Neuronal stem cell (in vitro differentiated cells): ENCODE measurements around the gene HAT1.
"Not testable (repeated sequence)": the region's sequence is repeated elsewhere in the genome, so short reads cannot be mapped to it uniquely, and the experiment has no call there.

Source experiments
- DNase-seq: peaks from one replicate; pipeline ENCODE4 v3.0.0-alpha.2; 2013; ENCODE audit warnings: low spot score
- H2AFZ ChIP-seq: one replicate; pipeline ENCODE4 v1.6.1; 2013; ENCODE audit warnings: mild to moderate bottlenecking, low read length, inconsistent platforms
- H2AK5ac ChIP-seq: 2 replicates; pipeline ENCODE4 v1.6.1; 2013; ENCODE audit warnings: low read depth, mild to moderate bottlenecking, inconsistent platforms, low read length, moderate library complexity, mixed read lengths
- H2BK120ac ChIP-seq: 2 replicates; pipeline ENCODE4 v1.6.1; 2013; ENCODE audit warnings: low read depth, mild to moderate bottlenecking, inconsistent platforms, low read length, moderate library complexity, mixed read lengths
- H2BK12ac ChIP-seq: one replicate; pipeline ENCODE4 v1.6.1; 2013; ENCODE audit warnings: low read length, inconsistent platforms
- H2BK15ac ChIP-seq: 2 replicates; pipeline ENCODE4 v1.6.1; 2013; ENCODE audit warnings: mild to moderate bottlenecking, low read length, inconsistent platforms, mixed read lengths
- H2BK5ac ChIP-seq: one replicate; pipeline ENCODE4 v1.6.1; 2013; ENCODE audit warnings: inconsistent platforms, mild to moderate bottlenecking, low read length, moderate library complexity
- H3K14ac ChIP-seq: one replicate; pipeline ENCODE4 v1.6.1; 2013; ENCODE audit warnings: low read length, inconsistent platforms
- H3K18ac ChIP-seq: 2 replicates; pipeline ENCODE4 v1.6.1; 2013; ENCODE audit warnings: low read length, inconsistent platforms
- H3K23ac ChIP-seq: 2 replicates; pipeline ENCODE4 v1.6.1; 2013; ENCODE audit warnings: low read depth, mild to moderate bottlenecking, mixed read lengths, low read length, inconsistent platforms; ENCODE audit not compliant: poor library complexity
- H3K27ac ChIP-seq: replicated peaks from 3 replicates; pipeline ENCODE4 v1.5.1; 2013; ENCODE audit warnings: low read length, inconsistent platforms
- H3K27me3 ChIP-seq, 3 experiments: 2 replicates each; pipeline ENCODE4 v1.6.1; 2013; ENCODE audit warnings: low read length in 3 of 3, mild to moderate bottlenecking in 2 of 3, inconsistent platforms in 1 of 3, low read depth in 1 of 3, mixed read lengths in 1 of 3, moderate library complexity in 1 of 3; ENCODE audit not compliant: control insufficient read depth in 3 of 3, insufficient read depth in 3 of 3
- H3K36me3 ChIP-seq, 2 donors: replicated peaks in 1 of 2; 2 replicates each; pipeline ENCODE4 v1.6.1; 2013; ENCODE audit warnings: low read length in 2 of 2; ENCODE audit not compliant: control insufficient read depth in 2 of 2, insufficient read depth in 2 of 2
- H3K4ac ChIP-seq: 2 replicates; pipeline ENCODE4 v1.6.1; 2013; ENCODE audit warnings: inconsistent platforms, mild to moderate bottlenecking, low read length, moderate library complexity
- H3K4me1 ChIP-seq, 2 donors: 1 replicate in 1 of 2; 2 replicates in 1 of 2; pipeline ENCODE4 v1.6.1; 2013; ENCODE audit warnings: low read length in 2 of 2, low read depth in 1 of 2; ENCODE audit not compliant: control insufficient read depth in 2 of 2, insufficient read depth in 1 of 2
- H3K4me2 ChIP-seq: one replicate; pipeline ENCODE4 v1.6.1; 2013; ENCODE audit warnings: mild to moderate bottlenecking, low read length, inconsistent platforms; ENCODE audit not compliant: insufficient read depth, poor library complexity, severe bottlenecking
- H3K4me3 ChIP-seq, 2 donors: 2 replicates each; pipeline ENCODE4 v1.5.1; 2013; ENCODE audit warnings: low read length in 2 of 2, mild to moderate bottlenecking in 2 of 2, inconsistent platforms in 1 of 2, moderate library complexity in 1 of 2
- H3K79me1 ChIP-seq: one replicate; pipeline ENCODE4 v1.6.1; 2013; ENCODE audit warnings: low read depth, mild to moderate bottlenecking, inconsistent platforms, low read length, moderate library complexity
- H3K9ac ChIP-seq: one replicate; pipeline ENCODE4 v1.6.1; 2013; ENCODE audit warnings: mild to moderate bottlenecking, low read depth, low read length, inconsistent platforms; ENCODE audit not compliant: poor library complexity
- H3K9me3 ChIP-seq, 2 donors: replicated peaks in 1 of 2; 2 replicates each; pipeline versions ENCODE3 to v1.6.1; 2013; ENCODE audit warnings: low read length in 2 of 2, mild to moderate bottlenecking in 2 of 2, inconsistent platforms in 1 of 2, low read depth in 1 of 2, mixed read lengths in 1 of 2, moderate library complexity in 1 of 2; ENCODE audit not compliant: control insufficient read depth in 2 of 2, insufficient read depth in 1 of 2
- H4K8ac ChIP-seq: one replicate; pipeline ENCODE4 v1.6.1; 2013; ENCODE audit warnings: low read depth, mild to moderate bottlenecking, inconsistent platforms, low read length, moderate library complexity
- H4K91ac ChIP-seq: one replicate; pipeline ENCODE4 v1.6.1; 2013; ENCODE audit warnings: low read length, low read depth, mild to moderate bottlenecking, inconsistent platforms; ENCODE audit not compliant: poor library complexity
- WGBS, 2 donors: extraction: QIAGEN DNeasy Blood & Tissue Kit; methylation state at CpG; one replicate each; pipeline ENCODE4 v1.1.7; 2013; ENCODE audit warnings: missing lambda C conversion rate in 2 of 2, mixed read lengths in 1 of 2; ENCODE audit not compliant: insufficient read length in 2 of 2, insufficient replicate concordance in 1 of 2; ENCODE audit errors: extremely low coverage in 2 of 2; 5-methylcytosine and 5-hydroxymethylcytosine counted together

Gene HAT1

GRCh38 chr2:171972329-171972982, 50.2 kb downstream of the HAT1 start:
- H2BK5ac ChIP-seq = no peak overlapping the region
- H3K23ac ChIP-seq = peak overlapping the region; percentile 20
- no peak overlapping the region for H2BK15ac ChIP-seq
- H3K4me2 ChIP-seq = no peak overlapping the region
- H2BK120ac ChIP-seq = no peak overlapping the region
- H2AK5ac ChIP-seq = no peak overlapping the region
- H3K18ac ChIP-seq = no peak overlapping the region
- no peak overlapping the region for H2AFZ ChIP-seq
- no peak for DNase-seq
- H3K79me1 ChIP-seq = no peaks in the 10 kb centered on the region
- H3K4ac ChIP-seq = no peak overlapping the region
- no peak overlapping the region for H3K14ac ChIP-seq
- H3K27me3 ChIP-seq = no peaks in the 10 kb centered on the region
- H3K9me3 ChIP-seq = no peaks in the 10 kb centered on the region
- no peak overlapping the region for H3K4me3 ChIP-seq
- H3K9ac ChIP-seq = no peak overlapping the region
- H3K27ac ChIP-seq = no peak overlapping the region
- no peak overlapping the region for H4K91ac ChIP-seq
- H2BK12ac ChIP-seq = no peak overlapping the region
- no CpG with 5 or more reads among the region's 2 CpGs for WGBS, 2 donors
- H3K36me3 ChIP-seq = peaks cover 3 to 82% of the 10 kb centered on the region in 2 donors
- H3K4me1 ChIP-seq = peaks cover 0 to 2% of the 10 kb centered on the region in 2 donors
- no peak overlapping the region for H4K8ac ChIP-seq

GRCh38 chr2:171979103-171979502, 56.8 kb downstream of the HAT1 start:
- Histone ChIP-seq H3K4ac (no peak overlapping the region), H4K8ac (no peak overlapping the region), H3K4me1 (no peaks in the 10 kb centered on the region), H2BK15ac (no peak overlapping the region), H4K91ac (no peak overlapping the region), H2BK120ac (no peak overlapping the region), H3K36me3 (peaks cover 2 to 89% of the 10 kb centered on the region in 2 donors), H3K14ac (no peak overlapping the region), H2AK5ac (no peak overlapping the region), H3K4me2 (no peak overlapping the region), H3K23ac (no peak overlapping the region), H3K27ac (no peak overlapping the region), H3K18ac (no peak overlapping the region), H3K9ac (no peak overlapping the region), H3K27me3 (no peaks in the 10 kb centered on the region), H2AFZ (no peak overlapping the region), H3K79me1 (no peaks in the 10 kb centered on the region), H3K4me3 (no peak overlapping the region), H2BK12ac (no peak overlapping the region), H3K9me3 (no peaks in the 10 kb centered on the region), H2BK5ac (no peak overlapping the region)
- DNase-seq = no peak
- WGBS, 2 donors = no CpG with 5 or more reads among the region's 4 CpGs

- H4K8ac ChIP-seq, DNase-seq, H4K91ac ChIP-seq, H3K18ac ChIP-seq, H2BK12ac ChIP-seq, H3K9ac ChIP-seq, H3K4me2 ChIP-seq, H3K9me3 ChIP-seq, H2BK120ac ChIP-seq, H3K79me1 ChIP-seq, H3K4me1 ChIP-seq, H2AFZ ChIP-seq, H2AK5ac ChIP-seq, H3K27ac ChIP-seq, H2BK15ac ChIP-seq, H3K4ac ChIP-seq, H2BK5ac ChIP-seq, H3K27me3 ChIP-seq, H3K14ac ChIP-seq, H3K4me3 ChIP-seq, H3K23ac ChIP-seq: not testable (repeated sequence)
- no CpG with 5 or more reads among the region's 1 CpG for WGBS, 2 donors
- peaks cover 2 to 68% of the 10 kb centered on the region in 2 donors for H3K36me3 ChIP-seq
Observed at GRCh38 chr2:171983924-171984323, 61.7 kb downstream of the HAT1 start.

GRCh38 chr2:171985076-171985475, 62.8 kb downstream of the HAT1 start:
- no peak overlapping the region for H3K4ac ChIP-seq
- no peak overlapping the region for H3K4me3 ChIP-seq
- H2AK5ac ChIP-seq = no peak overlapping the region
- no peak overlapping the region for H2BK5ac ChIP-seq
- no peak overlapping the region for H3K18ac ChIP-seq
- H3K4me2 ChIP-seq = no peak overlapping the region
- no peak overlapping the region for H2BK15ac ChIP-seq
- H3K9ac ChIP-seq = no peak overlapping the region
- no peaks in the 10 kb centered on the region for H3K79me1 ChIP-seq
- H2BK120ac ChIP-seq = no peak overlapping the region
- no peak for DNase-seq
- H3K14ac ChIP-seq = no peak overlapping the region
- H2AFZ ChIP-seq = no peak overlapping the region
- no peak overlapping the region for H4K8ac ChIP-seq
- no peak overlapping the region for H4K91ac ChIP-seq
- no peaks in the 10 kb centered on the region for H3K27me3 ChIP-seq
- H2BK12ac ChIP-seq = no peak overlapping the region
- no peak overlapping the region for H3K27ac ChIP-seq
- peaks cover 0 to 58% of the 10 kb centered on the region in 2 donors for H3K36me3 ChIP-seq
- no peaks in the 10 kb centered on the region for H3K9me3 ChIP-seq
- H3K23ac ChIP-seq = no peak overlapping the region
- WGBS, 2 donors = no CpG with 5 or more reads among the region's 2 CpGs
- no peaks in the 10 kb centered on the region for H3K4me1 ChIP-seq
